NCI-H69 (cell line): Measurements from ENCODE around the gene SHC3.

Source experiments
- DNase-seq: peaks from one replicate; lab custom pipeline; 2025; lab: John Stamatoyannopoulos, UW

SHC3 gene

GRCh38 chr9:89000371-89000781 lies 178.2 kb downstream of the SHC3 start:
- no peak for DNase-seq

- no peak for DNase-seq
Observed at GRCh38 chr9:88998911-88999310, 179.7 kb downstream of the SHC3 start.

GRCh38 chr9:88998503-88998902 lies 180.1 kb downstream of the SHC3 start:
- no peak for DNase-seq

- DNase-seq = no peak
Observed at GRCh38 chr9:88997646-88998045, 181.0 kb downstream of the SHC3 start.

GRCh38 chr9:88996921-88997235 lies 181.7 kb downstream of the SHC3 start:
- DNase-seq = no peak

GRCh38 chr9:88996046-88996920 lies 182.3 kb downstream of the SHC3 start:
- DNase-seq = no peak

GRCh38 chr9:88995627-88996026 lies 183.0 kb downstream of the SHC3 start:
- DNase-seq = no peak

GRCh38 chr9:88995200-88995577 lies 183.4 kb downstream of the SHC3 start:
- no peak for DNase-seq

GRCh38 chr9:88994469-88995199 lies 184.0 kb downstream of the SHC3 start:
- no peak for DNase-seq

- DNase-seq = no peak
Observed at GRCh38 chr9:88993871-88994460, 184.7 kb downstream of the SHC3 start.

- no peak for DNase-seq
Observed at GRCh38 chr9:88993327-88993726, 185.3 kb downstream of the SHC3 start.

GRCh38 chr9:88992556-88992955 lies 186.1 kb downstream of the SHC3 start:
- no peak for DNase-seq

- no peak for DNase-seq
Observed at GRCh38 chr9:88991066-88992034, 187.3 kb downstream of the SHC3 start, which contains the start of gene S1PR3. Gene S1PR3 (plus strand): TSS chr9:88991468. CDS start chr9:89001201, 9,733 bp downstream.

GRCh38 chr9:88990729-88991065 lies 187.9 kb downstream of the SHC3 start:
- DNase-seq = no peak

- no peak for DNase-seq
Observed at GRCh38 chr9:88990041-88990728, 188.4 kb downstream of the SHC3 start.

GRCh38 chr9:88988796-88989641 lies 189.6 kb downstream of the SHC3 start:
- DNase-seq = no peak

GRCh38 chr9:88987661-88988060 lies 191.0 kb downstream of the SHC3 start:
- DNase-seq = no peak

GRCh38 chr9:88986776-88987175 lies 191.8 kb downstream of the SHC3 start:
- DNase-seq = no peak

GRCh38 chr9:88985616-88986015 lies 193.0 kb downstream of the SHC3 start:
- DNase-seq = no peak

- no peak for DNase-seq
Observed at GRCh38 chr9:88984543-88984883, 194.1 kb downstream of the SHC3 start.
